HEK293 (cell line): ENCODE results near the gene SPATA22.

ENCODE experiments used
- ATF2 ChIP-seq: fragments of 450-650 bp; formaldehyde crosslinking; IDR thresholded peaks from 2 replicates; pipeline ENCODE4 v1.5.1; 2016; ENCODE audit warnings: missing biosample characterization, missing genetic modification characterization, low read depth
- CTCF ChIP-seq: fragments of 450-650 bp; formaldehyde crosslinking; IDR thresholded peaks from 2 replicates; pipeline ENCODE4 v1.5.1; 2016; ENCODE audit warnings: missing biosample characterization, missing genetic modification characterization
- HIC1 ChIP-seq: fragments of 450-650 bp; formaldehyde crosslinking; IDR thresholded peaks from 2 replicates; pipeline ENCODE4 v1.5.1; 2016; ENCODE audit warnings: missing biosample characterization, missing genetic modification characterization
- INSM2 ChIP-seq: fragments of 450-650 bp; formaldehyde crosslinking; IDR thresholded peaks from 2 replicates; pipeline ENCODE4 v1.5.1; 2016; ENCODE audit warnings: missing biosample characterization, missing genetic modification characterization
- PBX3 ChIP-seq: sonication (generic); formaldehyde crosslinking; IDR thresholded peaks from 2 replicates; pipeline ENCODE4 v1.8.1; 2022; ENCODE audit warnings: mild to moderate bottlenecking, moderate library complexity, missing genetic modification reagents
- PRDM2 ChIP-seq: fragments of 450-650 bp; formaldehyde crosslinking; IDR thresholded peaks from 2 replicates; pipeline ENCODE4 v1.5.1; 2016; ENCODE audit warnings: missing biosample characterization, missing genetic modification characterization, borderline replicate concordance
- SP2 ChIP-seq: fragments of 450-650 bp; formaldehyde crosslinking; IDR thresholded peaks from 2 replicates; pipeline ENCODE4 v1.5.1; 2016; ENCODE audit warnings: missing biosample characterization, missing genetic modification characterization
- TCF7L2 ChIP-seq: IDR thresholded peaks from 2 replicates; pipeline ENCODE4 v1.6.1; 2011; ENCODE audit warnings: low read depth, mild to moderate bottlenecking, inconsistent platforms, low read length, moderate library complexity, borderline replicate concordance
- ZBTB20 ChIP-seq: fragments of 450-650 bp; formaldehyde crosslinking; IDR thresholded peaks from 2 replicates; pipeline ENCODE4 v1.5.1; 2016; ENCODE audit warnings: missing biosample characterization, missing genetic modification characterization
- ZBTB49 ChIP-seq: fragments of 450-650 bp; formaldehyde crosslinking; IDR thresholded peaks from 2 replicates; pipeline ENCODE4 v1.5.1; 2016; ENCODE audit warnings: missing biosample characterization, missing genetic modification characterization, low read depth
- ZNF280C ChIP-seq: fragments of 450-650 bp; formaldehyde crosslinking; IDR thresholded peaks from 2 replicates; pipeline ENCODE4 v1.5.1; 2016; ENCODE audit warnings: missing biosample characterization, missing genetic modification characterization
- ZSCAN16 ChIP-seq: fragments of 450-650 bp; formaldehyde crosslinking; IDR thresholded peaks from 2 replicates; pipeline ENCODE4 v1.5.1; 2016; ENCODE audit warnings: missing biosample characterization, missing genetic modification characterization

- no peak for TF ChIP-seq ZNF280C
- TF ChIP-seq CTCF (tag by site-specific recombination), result no peak
- no peak for TF ChIP-seq ZSCAN16 (tag by site-specific recombination)
- no peak for TF ChIP-seq ZBTB20 (tag by site-specific recombination)
- no peak for TF ChIP-seq HIC1 (tag by site-specific recombination)
- TF ChIP-seq PBX3 (CRISPR knock-in tag), result no peak
- TF ChIP-seq ZBTB49 (tag by site-specific recombination), result no peak
- TF ChIP-seq ATF2 (tag by site-specific recombination), result no peak
- TF ChIP-seq SP2 (tag by site-specific recombination), result no peak
- no peak for TF ChIP-seq TCF7L2
- TF ChIP-seq PRDM2, result no peak
- TF ChIP-seq INSM2 (tag by site-specific recombination), result no peak
Observed at GRCh38 chr17:3503285-3503684, 31.7 kb upstream of the SPATA22 start.
